Measurements from ENCODE around the gene ULK4.

The ULK4 gene

DNA sequence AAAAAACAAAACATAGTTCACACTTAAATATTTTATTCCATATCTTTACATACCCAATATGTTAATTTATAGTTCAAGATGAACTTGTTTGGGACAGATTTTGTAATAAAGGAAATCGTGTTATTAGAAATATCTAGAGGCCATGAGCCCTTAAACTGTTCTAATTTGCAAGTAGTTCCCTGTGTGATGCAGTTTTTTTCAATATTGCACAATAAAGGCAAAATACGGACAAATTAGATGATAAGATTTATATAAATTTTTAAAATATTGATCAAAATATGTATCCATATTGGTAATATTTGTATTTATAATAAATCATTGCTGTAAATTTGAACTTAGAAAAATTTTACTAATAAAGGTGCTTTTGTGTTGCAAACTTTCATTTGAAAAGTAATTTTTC lies 738.8 kb downstream of the ULK4 start:
- TF ChIP-seq, protein P1, sequence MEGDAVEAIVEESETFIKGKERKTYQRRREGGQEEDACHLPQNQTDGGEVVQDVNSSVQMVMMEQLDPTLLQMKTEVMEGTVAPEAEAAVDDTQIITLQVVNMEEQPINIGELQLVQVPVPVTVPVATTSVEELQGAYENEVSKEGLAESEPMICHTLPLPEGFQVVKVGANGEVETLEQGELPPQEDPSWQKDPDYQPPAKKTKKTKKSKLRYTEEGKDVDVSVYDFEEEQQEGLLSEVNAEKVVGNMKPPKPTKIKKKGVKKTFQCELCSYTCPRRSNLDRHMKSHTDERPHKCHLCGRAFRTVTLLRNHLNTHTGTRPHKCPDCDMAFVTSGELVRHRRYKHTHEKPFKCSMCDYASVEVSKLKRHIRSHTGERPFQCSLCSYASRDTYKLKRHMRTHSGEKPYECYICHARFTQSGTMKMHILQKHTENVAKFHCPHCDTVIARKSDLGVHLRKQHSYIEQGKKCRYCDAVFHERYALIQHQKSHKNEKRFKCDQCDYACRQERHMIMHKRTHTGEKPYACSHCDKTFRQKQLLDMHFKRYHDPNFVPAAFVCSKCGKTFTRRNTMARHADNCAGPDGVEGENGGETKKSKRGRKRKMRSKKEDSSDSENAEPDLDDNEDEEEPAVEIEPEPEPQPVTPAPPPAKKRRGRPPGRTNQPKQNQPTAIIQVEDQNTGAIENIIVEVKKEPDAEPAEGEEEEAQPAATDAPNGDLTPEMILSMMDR (IDR thresholded peaks at IDR 0.05) = no peak

DNA sequence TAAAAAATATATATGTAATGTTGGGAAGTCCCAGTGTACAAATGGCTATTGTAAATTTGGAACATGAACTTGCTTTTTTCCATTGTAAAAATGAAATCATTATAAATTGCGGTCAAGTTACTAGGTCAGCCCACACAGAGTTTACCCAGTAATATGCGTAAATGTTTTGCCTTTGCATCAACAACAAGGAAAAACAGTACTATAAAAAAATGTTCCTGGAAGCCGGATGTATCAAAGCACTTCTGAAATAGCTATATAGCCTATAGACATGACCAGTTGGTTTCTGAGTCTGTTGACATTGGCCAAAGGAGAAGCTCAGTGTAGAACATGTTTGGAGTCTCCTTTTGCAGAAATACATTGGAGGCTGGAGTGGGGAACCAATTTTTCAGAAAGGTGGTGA lies 739.4 kb downstream of the ULK4 start:
- TF ChIP-seq, protein P1 (IDR thresholded peaks at IDR 0.05) = no peak

DNA sequence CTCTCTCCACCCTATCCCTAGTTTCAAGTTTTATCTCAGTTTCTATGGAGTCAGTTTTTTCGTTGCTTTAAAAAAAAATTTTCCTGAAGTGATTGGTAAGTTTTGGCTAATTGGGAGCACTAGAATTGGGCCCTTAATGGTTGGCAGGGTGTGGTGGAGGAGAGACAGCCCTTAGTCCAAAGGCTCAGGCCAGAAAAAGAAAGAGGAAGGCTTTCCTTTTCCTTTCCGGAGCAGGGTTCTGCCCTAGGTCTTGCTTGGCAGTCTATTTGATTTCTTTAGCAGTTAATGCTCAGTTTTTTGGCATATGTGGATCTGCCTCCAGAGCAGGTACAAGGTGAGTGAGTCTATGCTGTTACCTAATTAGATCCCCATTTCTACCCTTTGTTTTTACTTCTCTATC lies 739.9 kb downstream of the ULK4 start:
- TF ChIP-seq, protein P1 (IDR thresholded peaks at IDR 0.05) = no peak

DNA sequence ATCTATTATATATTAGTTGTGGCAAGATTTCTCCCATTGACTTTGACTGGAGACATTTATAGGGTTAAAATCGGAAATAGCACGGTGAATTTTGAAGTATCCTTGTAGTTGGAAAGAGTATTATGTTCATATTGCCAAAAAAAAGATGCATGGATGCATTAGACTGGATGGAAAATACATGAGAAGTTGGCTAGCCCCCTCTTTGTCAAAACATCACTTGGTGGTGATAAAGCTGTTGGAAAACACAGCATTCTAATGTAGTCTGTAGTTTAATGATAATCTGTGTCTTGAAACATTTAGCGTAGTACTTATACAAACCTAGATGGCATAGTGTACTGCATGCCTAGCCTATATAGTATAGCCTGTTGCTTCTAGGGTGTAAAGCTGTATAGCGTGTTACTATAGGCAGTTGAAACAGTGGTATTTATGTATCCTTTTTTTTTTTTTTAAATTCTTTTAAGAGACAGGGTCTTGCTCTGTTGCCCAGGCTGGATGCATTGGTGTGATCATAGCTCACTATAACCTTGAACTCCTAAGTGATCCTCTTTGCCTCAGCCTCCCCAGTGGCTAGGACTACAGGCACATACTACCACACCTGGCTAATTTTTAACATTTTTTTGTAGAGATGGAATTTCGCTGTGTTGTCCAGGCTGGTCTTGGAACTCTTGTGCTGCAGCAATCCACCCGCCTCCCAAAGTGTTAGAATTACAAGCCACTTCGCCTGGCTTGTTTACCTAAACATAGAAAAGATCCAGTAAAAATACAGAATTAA lies 740.8 kb downstream of the ULK4 start:
- TF ChIP-seq, protein P1 (IDR thresholded peaks at IDR 0.05) = no peak

DNA sequence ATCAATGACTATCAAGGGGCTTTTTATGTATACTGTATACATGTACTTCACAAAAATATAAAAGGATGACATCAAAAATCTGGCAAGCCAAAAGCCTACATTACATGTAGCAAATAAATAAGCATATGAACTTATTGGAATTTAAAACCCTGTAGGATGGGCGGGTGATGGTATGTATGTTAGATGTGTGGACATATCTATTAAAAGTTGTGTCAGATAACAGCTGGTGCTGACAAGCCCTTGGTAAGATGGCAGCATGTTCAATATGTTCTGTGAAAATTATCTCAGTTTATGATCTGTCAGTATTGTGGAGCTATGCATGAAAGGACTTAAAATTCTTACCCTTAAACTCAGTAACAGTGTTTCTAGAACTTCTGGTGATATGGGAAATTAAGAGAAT lies 742.5 kb downstream of the ULK4 start:
- TF ChIP-seq, protein P1 (IDR thresholded peaks at IDR 0.05) = no peak

DNA sequence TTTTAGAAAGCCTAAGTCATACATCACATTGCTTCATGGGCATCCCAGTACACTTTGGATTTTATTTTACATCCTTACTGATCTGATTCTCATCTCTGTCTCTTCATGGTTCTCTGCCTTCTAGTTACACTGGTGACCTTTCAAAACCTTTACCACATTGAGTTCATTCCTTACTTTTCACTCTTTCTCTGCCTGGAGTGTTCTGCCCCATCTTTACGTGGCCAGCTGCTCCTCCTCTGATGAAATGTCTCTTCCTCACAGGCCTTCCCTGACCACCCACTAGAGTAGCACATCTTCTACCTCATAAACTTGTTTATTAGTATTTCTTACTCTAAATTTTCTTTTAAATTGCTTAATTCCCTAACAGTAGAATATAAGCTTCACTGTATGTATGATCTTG lies 744.9 kb downstream of the ULK4 start:
- TF ChIP-seq, protein P1 (IDR thresholded peaks at IDR 0.05) = no peak

DNA sequence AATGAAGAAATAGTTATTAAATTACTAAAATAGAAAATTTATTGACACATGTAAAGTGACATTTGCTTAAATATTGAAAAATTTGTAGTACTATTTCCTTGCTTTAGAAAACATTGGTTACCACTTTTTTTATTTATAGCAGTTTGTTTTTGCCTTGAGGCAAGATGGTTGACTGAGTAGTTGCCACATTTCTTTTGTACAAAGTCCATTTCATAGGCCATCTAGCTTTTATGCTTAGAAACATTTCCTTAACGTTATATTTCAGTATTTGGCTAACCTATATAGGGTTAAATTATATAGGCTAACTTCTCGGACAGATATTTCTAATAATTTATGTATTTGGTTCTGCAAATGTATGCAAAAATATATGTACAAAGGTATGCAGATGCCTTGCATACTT lies 745.5 kb downstream of the ULK4 start:
- TF ChIP-seq, protein P1 (IDR thresholded peaks at IDR 0.05) = no peak

DNA sequence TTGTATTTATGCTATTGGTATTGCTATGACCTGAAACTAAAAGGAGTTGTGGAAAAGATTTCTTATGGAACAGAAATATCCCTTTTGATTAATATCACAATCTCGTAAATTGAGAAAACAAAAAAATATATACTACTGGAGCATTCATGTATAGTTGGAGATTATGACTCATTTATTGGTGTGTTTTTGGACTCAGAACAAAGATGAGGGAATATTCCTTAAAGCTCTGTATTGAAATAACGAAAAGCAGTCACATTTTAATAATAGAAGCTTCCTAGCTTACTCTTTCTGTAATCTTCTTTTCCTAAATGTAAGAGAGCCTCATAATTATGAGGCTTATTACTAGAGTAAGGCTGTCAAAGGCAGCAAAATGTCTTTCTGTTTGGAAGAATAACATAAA lies 748.3 kb downstream of the ULK4 start:
- TF ChIP-seq, protein P1 (IDR thresholded peaks at IDR 0.05) = no peak
